ENCODE results near the gene PDPK1. TPM values are rescaled to one million over a fixed set of nuclear protein-coding genes. Genes with fewer than 3 reads are reported as not detected.
"Not testable (repeated sequence)": the region's sequence is repeated elsewhere in the genome, so short reads cannot be mapped to it uniquely, and the experiment has no call there.

PDPK1 gene
- total RNA-seq, 2 experiments from 2014 or later = 43.5 to 45.2 TPM

DNA sequence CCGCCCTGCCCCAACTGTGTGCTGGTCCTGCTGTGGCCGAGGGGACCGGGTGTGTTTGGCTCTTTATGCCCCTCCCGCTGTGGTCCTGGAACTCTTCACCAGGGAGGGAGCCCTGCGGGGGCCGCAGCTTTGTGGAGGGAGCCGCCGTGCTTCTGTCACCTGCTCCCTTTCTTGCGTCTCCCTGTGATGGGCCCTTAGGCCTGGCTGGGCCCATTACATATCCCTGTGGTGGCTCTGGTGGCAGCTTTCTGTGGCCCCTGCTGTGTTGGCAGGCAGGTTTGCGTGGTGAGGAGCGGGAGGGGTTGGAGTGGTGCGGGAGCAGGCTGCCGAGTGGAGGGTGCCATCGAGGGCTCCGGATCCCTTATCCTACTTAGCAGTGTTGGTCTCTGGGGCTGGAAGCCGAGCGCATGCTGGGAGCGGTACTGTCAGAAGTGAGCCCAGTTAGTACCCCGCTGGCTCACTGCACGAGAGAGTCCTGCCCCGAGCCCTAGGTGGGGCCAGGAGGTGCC is 60.4 kb downstream of the PDPK1 start:
- Mint-ChIP-seq H3K27ac (no peak overlapping the region), H3K9me3 (no peaks in the 10 kb centered on the region), H3K36me3 (ENCODE audit: low read depth) (peaks cover 17% of the 10 kb centered on the region), H3K4me3 (no peak overlapping the region), H3K27me3 (no peaks in the 10 kb centered on the region), H3K4me1 (peaks cover 11% of the 10 kb centered on the region)
- no peak for DNase-seq
- ChIA-PET CTCF (no interaction called here), POLR2A (no interaction called here)

GRCh38 chr16:2598723-2599122 is 60.9 kb downstream of the PDPK1 start:
- H3K4me3 Mint-ChIP-seq = no peak overlapping the region
- no peak overlapping the region for H3K27ac Mint-ChIP-seq
- CTCF ChIA-PET = no interaction called here
- POLR2A ChIA-PET = no interaction called here
- H3K27me3 Mint-ChIP-seq = no peaks in the 10 kb centered on the region
- peaks cover 6% of the 10 kb centered on the region for H3K4me1 Mint-ChIP-seq
- peaks cover 13% of the 10 kb centered on the region for H3K36me3 Mint-ChIP-seq (ENCODE audit: low read depth)
- DNase-seq = no peak
- H3K9me3 Mint-ChIP-seq = no peaks in the 10 kb centered on the region

- H3K4me1 Mint-ChIP-seq; H3K9me3 Mint-ChIP-seq; H3K27ac Mint-ChIP-seq; POLR2A ChIA-PET; DNase-seq; CTCF ChIA-PET; H3K36me3 Mint-ChIP-seq (ENCODE audit: low read depth); H3K27me3 Mint-ChIP-seq; H3K4me3 Mint-ChIP-seq: not testable (repeated sequence)
Measured at GRCh38 chr16:2599165-2599564, 61.3 kb downstream of the PDPK1 start.

DNA sequence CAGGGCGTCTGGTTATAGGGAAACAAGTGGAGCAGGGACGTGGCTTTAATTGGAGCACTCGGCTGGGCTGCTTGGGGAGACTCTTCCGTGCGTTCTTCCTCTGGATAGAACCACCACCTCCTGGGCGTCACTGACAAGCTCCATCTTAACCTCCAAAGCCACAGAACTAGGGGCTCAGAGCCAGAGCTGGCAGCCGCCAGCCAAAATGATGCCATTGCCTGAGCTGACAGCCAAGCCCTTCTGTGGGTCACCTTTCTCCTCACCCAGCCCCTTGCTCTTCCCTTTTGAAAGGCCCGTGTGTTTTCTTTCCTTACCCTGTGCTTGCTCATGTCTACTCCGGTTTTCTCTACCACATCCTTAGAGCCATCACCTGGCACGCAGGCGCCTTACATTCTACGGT is 62.0 kb downstream of the PDPK1 start:
- CTCF ChIA-PET; H3K4me3 Mint-ChIP-seq; H3K27me3 Mint-ChIP-seq; H3K9me3 Mint-ChIP-seq; H3K4me1 Mint-ChIP-seq; H3K27ac Mint-ChIP-seq; H3K36me3 Mint-ChIP-seq (ENCODE audit: low read depth); DNase-seq; POLR2A ChIA-PET: not testable (repeated sequence)

DNA sequence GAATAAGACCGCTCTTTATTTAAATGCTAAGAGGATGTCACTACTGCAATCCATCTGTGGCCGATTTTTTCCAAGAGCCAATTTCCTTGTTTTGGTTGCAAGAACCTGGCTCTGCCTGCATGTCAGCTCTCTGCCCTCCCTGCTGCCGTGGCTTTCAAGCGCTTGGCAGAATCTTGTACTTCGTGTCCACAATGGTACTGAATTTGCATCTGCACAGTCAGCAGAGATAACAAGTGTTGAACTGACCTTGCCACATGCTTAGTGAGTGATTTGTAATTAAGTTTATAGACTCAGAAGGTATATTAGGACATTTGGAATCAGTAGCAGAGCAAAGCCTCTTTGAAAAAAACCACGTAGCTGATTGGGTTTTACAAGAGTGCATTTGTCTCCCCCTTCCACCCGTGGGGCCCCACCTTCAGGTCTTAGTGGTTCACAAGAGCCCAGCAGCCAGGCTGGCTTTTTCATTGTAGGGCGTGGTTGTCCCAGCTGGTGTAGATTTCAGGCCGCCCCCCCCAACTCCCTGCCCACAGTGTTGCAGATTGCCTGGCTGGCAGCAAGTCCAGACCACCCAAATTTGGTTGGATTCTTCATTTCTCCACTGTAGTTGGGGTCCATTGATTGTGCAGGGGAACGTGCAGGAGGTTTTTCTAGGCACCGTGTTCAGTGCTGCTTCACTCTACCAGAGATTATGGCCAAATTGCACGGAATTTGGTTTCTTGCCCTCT is 63.6 kb downstream of the PDPK1 start:
- H3K27ac Mint-ChIP-seq, CTCF ChIA-PET, H3K27me3 Mint-ChIP-seq, DNase-seq, POLR2A ChIA-PET, H3K4me3 Mint-ChIP-seq, H3K9me3 Mint-ChIP-seq: not testable (repeated sequence)
- H3K4me1 Mint-ChIP-seq = peaks cover 12% of the 10 kb centered on the region
- peaks cover 13% of the 10 kb centered on the region for H3K36me3 Mint-ChIP-seq (ENCODE audit: low read depth)

DNA sequence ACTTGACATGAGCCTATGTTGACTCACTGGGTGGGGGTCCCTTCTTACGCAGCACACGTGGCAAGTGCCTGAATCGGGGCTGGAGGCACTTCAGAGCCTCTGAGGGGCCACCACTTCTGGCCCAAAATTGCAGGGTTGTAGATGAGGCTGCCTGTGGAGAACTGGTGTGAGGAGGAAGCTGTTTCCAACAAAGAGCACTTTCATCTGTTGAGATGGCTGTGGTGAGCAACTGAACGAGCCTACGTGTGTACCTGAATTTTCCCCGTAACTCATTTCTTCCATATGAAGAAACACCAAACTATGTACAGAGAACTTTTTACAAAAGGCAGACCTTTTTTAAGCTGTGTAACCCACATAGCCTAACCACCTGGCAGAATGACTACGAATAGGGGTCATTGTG is 64.4 kb downstream of the PDPK1 start:
- POLR2A ChIA-PET = interaction anchor here (1.3 to 1.5 kb wide), 2 partner anchors 8 to 447 kb away, joined by 3 to 5 read pairs; partner anchors contain the start of gene TRAF7
- H3K27me3 Mint-ChIP-seq, CTCF ChIA-PET, H3K27ac Mint-ChIP-seq, DNase-seq, H3K9me3 Mint-ChIP-seq, H3K4me3 Mint-ChIP-seq: not testable (repeated sequence)
- peaks cover 11% of the 10 kb centered on the region for H3K36me3 Mint-ChIP-seq (ENCODE audit: low read depth)
- peaks cover 13% of the 10 kb centered on the region for H3K4me1 Mint-ChIP-seq

DNA sequence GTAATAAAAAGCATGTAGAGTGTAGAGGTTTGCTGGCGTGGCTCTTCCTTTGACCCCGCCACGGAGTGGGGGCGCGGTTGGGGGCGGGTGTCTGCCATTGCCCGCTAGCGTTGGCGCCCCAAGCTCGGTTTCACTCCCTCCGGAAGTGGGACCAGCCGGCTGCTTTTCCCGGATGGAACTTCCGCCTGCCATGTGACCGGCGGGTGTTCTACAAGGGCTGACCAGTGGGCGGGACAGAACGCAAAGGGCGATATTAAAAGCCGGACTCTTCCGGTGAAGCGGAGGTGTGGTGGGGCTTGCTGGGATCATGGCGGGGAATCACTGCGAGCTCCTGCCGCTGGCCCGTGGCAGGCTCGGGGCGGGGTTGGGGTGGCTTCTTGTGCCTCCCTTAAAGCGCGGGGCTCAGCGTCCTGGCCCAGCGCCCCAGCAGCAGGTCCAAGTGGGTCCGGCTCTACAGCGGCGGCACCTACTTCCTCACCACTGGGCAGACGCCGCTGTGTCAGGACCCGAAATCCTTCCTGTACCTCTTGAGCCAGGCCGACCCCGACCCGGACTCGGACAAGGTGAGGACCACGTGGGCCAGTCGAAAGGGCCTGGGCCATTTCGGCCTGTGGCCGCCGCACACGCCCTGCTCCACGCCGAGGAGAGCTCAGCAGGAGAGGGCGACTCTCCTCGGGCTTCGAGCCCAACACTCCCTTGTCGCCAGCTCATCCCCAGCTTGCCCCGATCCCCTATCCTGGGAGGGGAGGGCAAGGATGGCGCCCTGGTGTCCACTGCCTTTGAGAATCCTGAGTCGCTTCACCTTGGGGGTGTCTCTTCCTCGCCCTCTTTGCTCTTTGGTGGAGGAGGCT is 65.6 kb downstream of the PDPK1 start:
- POLR2A ChIA-PET = interaction anchor here (1.1 to 1.5 kb wide), 4 partner anchors 9 to 448 kb away, joined by 3 to 5 read pairs (median 3); partner anchors contain the start of gene TRAF7
- Mint-ChIP-seq H3K9me3 (no peaks in the 10 kb centered on the region), H3K27me3 (no peaks in the 10 kb centered on the region), H3K4me1 (peaks cover 23% of the 10 kb centered on the region), H3K36me3 (ENCODE audit: low read depth) (peaks cover 8% of the 10 kb centered on the region), H3K27ac (peak overlapping the region; percentile 87), H3K4me3 (peak overlapping the region; percentile 98)
- peak; percentile 81 for DNase-seq
- CTCF ChIA-PET = interaction anchor here (0.8 to 1.3 kb wide), 2 partner anchors 14 to 324 kb away, joined by 3 to 6 read pairs; no protein-coding TSS in a partner anchor

- H3K27me3 Mint-ChIP-seq; H3K9me3 Mint-ChIP-seq; POLR2A ChIA-PET; DNase-seq; H3K36me3 Mint-ChIP-seq (ENCODE audit: low read depth): not testable (repeated sequence)
- peak overlapping the region; percentile 87 for H3K27ac Mint-ChIP-seq
- peaks cover 23% of the 10 kb centered on the region for H3K4me1 Mint-ChIP-seq
- H3K4me3 Mint-ChIP-seq = peak overlapping the region; percentile 98
- CTCF ChIA-PET = interaction anchor here (1.3 kb wide), 1 partner anchor 323 kb away, joined by 3 read pairs; no protein-coding TSS in a partner anchor
Measured at GRCh38 chr16:2604016-2604369, 66.2 kb downstream of the PDPK1 start.

DNA sequence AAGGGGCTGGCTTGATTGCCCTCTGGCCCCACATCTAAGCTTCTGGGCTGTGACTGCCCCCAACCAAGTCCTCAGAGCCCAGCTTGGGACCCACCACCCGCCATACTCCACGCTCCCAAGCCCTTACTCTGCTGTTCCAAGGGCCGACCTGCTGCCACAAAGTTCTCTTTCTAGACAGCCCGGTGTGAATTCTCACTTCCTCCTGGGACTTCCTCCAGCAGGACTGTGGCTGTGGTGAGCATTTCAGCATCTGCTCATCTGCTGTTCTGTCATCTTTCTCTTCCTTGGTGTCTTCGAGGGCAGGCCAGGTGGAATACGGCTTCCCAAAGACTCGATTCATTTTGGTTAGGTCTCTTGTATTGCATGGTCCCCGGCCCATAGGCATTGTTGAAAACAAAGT is 69.0 kb downstream of the PDPK1 start:
- H3K9me3 Mint-ChIP-seq, H3K4me3 Mint-ChIP-seq, DNase-seq, CTCF ChIA-PET, H3K27ac Mint-ChIP-seq, POLR2A ChIA-PET, H3K27me3 Mint-ChIP-seq: not testable (repeated sequence)
- peaks cover 20% of the 10 kb centered on the region for H3K36me3 Mint-ChIP-seq (ENCODE audit: low read depth)
- peaks cover 23% of the 10 kb centered on the region for H3K4me1 Mint-ChIP-seq

DNA sequence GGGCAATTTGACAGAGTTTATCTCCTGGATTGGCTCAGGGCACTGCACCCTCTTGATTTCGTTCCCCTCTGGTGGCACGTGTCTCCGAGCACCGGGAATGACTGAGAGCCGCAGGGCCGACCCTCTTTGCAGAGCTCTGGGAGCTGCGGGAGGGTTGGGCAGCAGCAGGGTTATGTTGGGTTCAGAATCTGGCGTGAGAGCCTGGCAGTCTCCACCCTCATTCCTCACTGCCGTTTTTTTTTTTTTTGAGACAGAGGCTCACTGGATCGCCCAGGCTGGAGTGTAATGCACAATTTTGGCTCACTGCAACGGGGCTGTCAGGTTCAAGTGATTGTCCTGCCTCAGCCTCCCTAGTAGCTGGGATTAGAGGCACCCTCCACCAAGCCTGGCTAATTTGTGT is 71.5 kb downstream of the PDPK1 start:
- DNase-seq, H3K27me3 Mint-ChIP-seq, CTCF ChIA-PET, H3K4me3 Mint-ChIP-seq, H3K9me3 Mint-ChIP-seq, H3K27ac Mint-ChIP-seq, POLR2A ChIA-PET: not testable (repeated sequence)
- Mint-ChIP-seq H3K36me3 (ENCODE audit: low read depth) (peaks cover 20% of the 10 kb centered on the region), H3K4me1 (peaks cover 18% of the 10 kb centered on the region)

GRCh38 chr16:2609827-2610470 is 72.1 kb downstream of the PDPK1 start:
- H3K36me3 Mint-ChIP-seq (ENCODE audit: low read depth) = peaks cover 24% of the 10 kb centered on the region
- H3K4me3 Mint-ChIP-seq = no peak overlapping the region

GRCh38 chr16:2610781-2611498 is 73.1 kb downstream of the PDPK1 start:
- Mint-ChIP-seq H3K36me3 (ENCODE audit: low read depth) (peaks cover 23% of the 10 kb centered on the region), H3K4me3 (no peak overlapping the region), H3K27ac (no peak overlapping the region), H3K27me3 (no peaks in the 10 kb centered on the region), H3K9me3 (no peaks in the 10 kb centered on the region), H3K4me1 (peaks cover 11% of the 10 kb centered on the region)
- no peak for DNase-seq
- ChIA-PET POLR2A (no interaction called here), CTCF (no interaction called here)

More at GRCh38 chr16:2609827-2610470, 72.1 kb downstream of the PDPK1 start:
- no peak for DNase-seq
- H3K27ac Mint-ChIP-seq = no peak overlapping the region
- POLR2A ChIA-PET = no interaction called here
- no peaks in the 10 kb centered on the region for H3K9me3 Mint-ChIP-seq
- CTCF ChIA-PET = no interaction called here
- H3K27me3 Mint-ChIP-seq = no peaks in the 10 kb centered on the region
- H3K4me1 Mint-ChIP-seq = peaks cover 18% of the 10 kb centered on the region

- POLR2A ChIA-PET = no interaction called here
- DNase-seq = no peak
- Mint-ChIP-seq H3K4me1 (peaks cover 10% of the 10 kb centered on the region), H3K4me3 (no peak overlapping the region), H3K27me3 (no peaks in the 10 kb centered on the region), H3K36me3 (ENCODE audit: low read depth) (peaks cover 23% of the 10 kb centered on the region), H3K27ac (no peak overlapping the region), H3K9me3 (no peaks in the 10 kb centered on the region)
- CTCF ChIA-PET = no interaction called here
Measured at GRCh38 chr16:2611499-2611862, 73.7 kb downstream of the PDPK1 start.

All from activated CD4-positive, alpha-beta memory T cell treated with anti-CD3 and anti-CD28 coated beads, Interleukin-2, amount 10 ng/mL, durations not matched to agents 7 days and 5 days (primary cell).